HepG2 (cell line): Measurements from ENCODE around the gene P2RY2. TPM values are rescaled to one million over a fixed set of nuclear protein-coding genes. Genes with fewer than 3 reads are reported as not detected.

Source experiments
- DMAP1 ChIP-seq: IDR thresholded peaks from 2 replicates; pipeline ENCODE4 v1.6.1; 2016
- ETV5 ChIP-seq: IDR thresholded peaks from 2 replicates; pipeline ENCODE4 v1.6.1; 2018; ENCODE audit warnings: missing biosample characterization, missing genetic modification reagents, inconsistent platforms, borderline replicate concordance
- GABPB1 ChIP-seq: IDR thresholded peaks from 2 replicates; pipeline ENCODE4 v1.6.1; 2016; ENCODE audit warnings: mild to moderate bottlenecking, missing genetic modification reagents, moderate library complexity, missing compliant biosample characterization
- GTF2F1 ChIP-seq: fragments of 150-350 bp; IDR thresholded peaks from 2 replicates; pipeline ENCODE4 v1.6.1; 2014; ENCODE audit warnings: low read length
- HIC2 ChIP-seq: sonication (generic); formaldehyde crosslinking; IDR thresholded peaks from 2 replicates; pipeline ENCODE4 v1.9.0; 2022; ENCODE audit warnings: low read depth, missing genetic modification reagents
- JUN ChIP-seq: sonication (generic); formaldehyde crosslinking; IDR thresholded peaks from 2 replicates; pipeline ENCODE4 v1.4.0; 2020; ENCODE audit warnings: mild to moderate bottlenecking, missing genetic modification reagents
- KLF6 ChIP-seq: IDR thresholded peaks from 2 replicates; pipeline ENCODE4 v1.8.0; 2016; ENCODE audit warnings: missing biosample characterization, missing genetic modification reagents
- NFYC ChIP-seq: IDR thresholded peaks from 2 replicates; pipeline ENCODE4 v1.6.1; 2016; ENCODE audit warnings: missing genetic modification reagents, missing compliant biosample characterization
- POGZ ChIP-seq: sonication (generic); formaldehyde crosslinking; IDR thresholded peaks from 2 replicates; pipeline ENCODE4 v1.4.0; 2020; ENCODE audit warnings: mild to moderate bottlenecking, missing genetic modification reagents
- SATB2 ChIP-seq: sonication (generic); formaldehyde crosslinking; IDR thresholded peaks from 2 replicates; pipeline ENCODE4 v1.5.0; 2020; ENCODE audit warnings: missing genetic modification reagents
- UBTF ChIP-seq: sonication (generic); formaldehyde crosslinking; IDR thresholded peaks from 2 replicates; pipeline ENCODE4 v1.4.0; 2020; ENCODE audit warnings: mild to moderate bottlenecking, missing genetic modification reagents
- USF2 ChIP-seq, 2 experiments: sonication (generic) in 1 of 2; formaldehyde crosslinking in 1 of 2; IDR thresholded peaks; 2 replicates each; pipeline versions ENCODE4 v1.5.1 to v1.6.1; 2011 to 2020; ENCODE audit warnings: borderline replicate concordance in 1 of 2, low read depth in 1 of 2, low read length in 1 of 2, mild to moderate bottlenecking in 1 of 2, missing genetic modification reagents in 1 of 2, moderate library complexity in 1 of 2
- ZBTB44 ChIP-seq: sonication (generic); formaldehyde crosslinking; IDR thresholded peaks from 2 replicates; pipeline ENCODE4 v1.4.0; 2020; ENCODE audit warnings: missing genetic modification reagents
- ZNF44 ChIP-seq: sonication (generic); formaldehyde crosslinking; IDR thresholded peaks from 2 replicates; pipeline ENCODE4 v1.5.1; 2020; ENCODE audit warnings: mild to moderate bottlenecking, missing genetic modification reagents
- ZNF512B ChIP-seq: sonication (generic); formaldehyde crosslinking; IDR thresholded peaks from 2 replicates; pipeline ENCODE4 v1.5.1; 2020; ENCODE audit warnings: missing genetic modification reagents, mild to moderate bottlenecking, borderline replicate concordance
- ZSCAN31 ChIP-seq: sonication (generic); formaldehyde crosslinking; IDR thresholded peaks from 2 replicates; pipeline ENCODE4 v1.5.0; 2020; ENCODE audit warnings: low read depth, mild to moderate bottlenecking, missing genetic modification reagents
- polyA plus RNA-seq, 8 experiments: library from polyadenylated mRNA; depleted of rRNA in 3 of 8; stranded (reverse) in 7 of 8; unstranded in 1 of 8; fragments of >200 nt; fragmentation: Illumina TruSeq in 4 of 8; extraction: Trizol in 4 of 8; gene quantifications; 2 replicates each; pipeline versions ENCODE4 v1.2.1 to v1.2.3, GENCODE V29; 2011 to 2016; ENCODE audit warnings: low read depth in 4 of 8, missing spikeins in 1 of 8, mixed read lengths in 1 of 8; ENCODE audit not compliant: insufficient read depth in 1 of 8
- total RNA-seq, 5 experiments: library from RNA; depleted of rRNA; stranded (reverse); fragments of >200 nt; fragmentation: Illumina TruSeq; extraction: Trizol; gene quantifications; 2 replicates each; pipeline ENCODE4 v1.2.3, GENCODE V29; 2016; ENCODE audit warnings: low read depth in 1 of 5

The P2RY2 gene
- total and polyA plus RNA-seq, 2 of the 13 experiments (the other 11 are each of a cell fraction or from before 2014, with no cell fraction given) = 0.95 to 3.1 TPM

GRCh38 chr11:73218106-73218829 lies at the start of gene P2RY2 (continued):
- peak; percentile 78; the same call in 1 of the 2 replicates for TF ChIP-seq HIC2 (CRISPR knock-in tag)
- no peak for TF ChIP-seq ZNF512B (CRISPR knock-in tag)
- TF ChIP-seq POGZ (CRISPR knock-in tag) = no peak
- TF ChIP-seq ZSCAN31 (CRISPR knock-in tag) = 0 out of 2 replicates have a peak, but pooled peaks have one; percentile 48
- TF ChIP-seq KLF6 (CRISPR knock-in tag) = no peak
- TF ChIP-seq UBTF (CRISPR knock-in tag) = peak; percentile 88
- TF ChIP-seq ZNF44 (CRISPR knock-in tag) = no peak
- no peak for TF ChIP-seq NFYC
- peak; percentile 21; the same call in 1 of the 2 replicates for TF ChIP-seq DMAP1 (CRISPR knock-in tag)
- TF ChIP-seq GABPB1 = peak; percentile 68; the same call in 1 of the 2 replicates
- no peak for TF ChIP-seq GTF2F1
- 0 out of 2 replicates have a peak, but pooled peaks have one; percentile 62 for TF ChIP-seq ZBTB44
- TF ChIP-seq JUN (CRISPR knock-in tag) = no peak
- no peak for TF ChIP-seq USF2 (IDR thresholded peaks at IDR 0.05; ENCODE audit: low read depth, low read length)
- TF ChIP-seq USF2 (CRISPR knock-in tag; IDR thresholded peaks at IDR 0.05; ENCODE audit: borderline replicate concordance) = peak; percentile 12; the same call in 1 of the 2 replicates
- TF ChIP-seq SATB2 = peak; percentile 85; the same call in 1 of the 2 replicates
- TF ChIP-seq ETV5 (CRISPR knock-in tag) = 0 out of 2 replicates have a peak, but pooled peaks have one; percentile 5
